Fibroblast of skin of left biceps (primary cell): ENCODE results near the gene FMOD.

ENCODE experiments used
- DNase-seq, 2 experiments: peaks; one replicate each; pipeline ENCODE4 v3.0.0-alpha.2; 2013; ENCODE audit warnings: low read depth in 2 of 2

Gene FMOD

DNA sequence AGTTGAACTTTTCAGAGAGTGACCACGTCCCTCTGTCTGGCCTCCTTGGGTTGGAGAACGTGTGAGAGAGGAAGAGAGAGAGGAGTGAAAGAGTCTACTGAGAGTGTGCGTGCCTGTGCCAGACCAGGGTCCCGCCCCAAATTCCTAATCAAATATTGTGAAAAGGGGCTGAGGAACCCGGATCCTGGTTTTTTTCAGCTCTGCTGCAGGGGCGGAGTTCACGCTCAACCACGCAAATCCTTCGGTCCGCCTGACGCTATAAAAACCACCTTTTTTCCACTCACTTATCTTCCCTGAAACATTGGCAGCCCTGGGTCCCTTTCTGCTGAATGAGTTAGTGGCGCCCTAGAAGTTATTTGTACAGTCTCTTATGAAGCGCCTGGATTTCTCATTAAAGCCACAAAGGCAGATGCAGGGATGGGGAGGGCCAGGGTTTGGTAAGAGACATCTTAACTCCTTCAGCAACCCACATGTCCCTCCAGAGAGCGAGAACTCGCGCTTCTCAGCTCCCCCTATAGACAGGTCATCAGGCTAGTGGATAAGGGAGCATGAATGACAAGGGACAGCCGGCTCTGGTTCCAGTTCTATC lies at the start of gene FMOD:
Gene FMOD (minus strand): TSS at position 86 of the 589 bp plus-strand sequence. CDS start 2,852 bp downstream, outside the sequence.
- no peak for DNase-seq

- DNase-seq = no peak
These were observed 45.8 kb upstream of the FMOD start for GRCh38 chr1:203396595-203397194.

DNA sequence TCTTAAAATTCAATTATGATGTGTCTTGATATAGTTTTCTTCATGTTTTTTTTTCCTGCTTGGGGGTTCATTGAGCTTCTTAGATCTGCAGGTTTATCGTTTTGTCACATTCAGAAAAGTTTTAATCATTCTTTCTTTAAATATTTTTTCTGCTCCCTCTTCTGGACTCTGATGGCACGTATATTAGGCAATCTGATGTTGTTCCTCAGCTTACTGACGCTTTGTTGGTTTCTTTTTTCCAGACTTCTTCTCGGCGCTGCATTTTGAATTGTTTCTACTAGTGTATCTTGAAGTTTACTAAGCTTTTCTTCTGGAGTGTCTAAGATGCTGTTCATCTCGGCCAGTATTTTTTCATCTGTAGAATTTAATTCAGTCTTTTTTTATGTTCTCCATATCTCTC lies 44.8 kb upstream of the FMOD start:
- no peak for DNase-seq

DNA sequence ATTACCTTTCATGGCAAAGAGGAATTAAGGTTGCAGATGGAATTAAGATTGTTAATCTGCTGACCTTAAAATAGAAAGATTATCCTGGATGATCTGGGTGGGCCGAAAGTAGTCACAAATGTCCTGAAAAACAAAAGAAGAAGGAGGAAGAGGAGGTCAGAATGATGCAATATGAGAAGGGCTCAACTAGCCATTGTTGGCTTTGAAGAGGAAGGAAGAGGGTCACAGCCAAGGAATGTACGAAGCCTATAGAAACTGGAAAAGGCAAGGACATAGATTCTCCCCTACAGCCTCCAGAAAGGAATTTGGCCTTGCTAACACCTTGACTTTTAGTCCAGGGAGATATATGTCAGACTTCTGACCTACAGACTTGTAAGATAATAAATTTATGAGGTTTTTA lies 39.4 kb upstream of the FMOD start:
- no peak for DNase-seq

GRCh38 chr1:203388683-203389082 lies 37.8 kb upstream of the FMOD start:
- no peak for DNase-seq

DNA sequence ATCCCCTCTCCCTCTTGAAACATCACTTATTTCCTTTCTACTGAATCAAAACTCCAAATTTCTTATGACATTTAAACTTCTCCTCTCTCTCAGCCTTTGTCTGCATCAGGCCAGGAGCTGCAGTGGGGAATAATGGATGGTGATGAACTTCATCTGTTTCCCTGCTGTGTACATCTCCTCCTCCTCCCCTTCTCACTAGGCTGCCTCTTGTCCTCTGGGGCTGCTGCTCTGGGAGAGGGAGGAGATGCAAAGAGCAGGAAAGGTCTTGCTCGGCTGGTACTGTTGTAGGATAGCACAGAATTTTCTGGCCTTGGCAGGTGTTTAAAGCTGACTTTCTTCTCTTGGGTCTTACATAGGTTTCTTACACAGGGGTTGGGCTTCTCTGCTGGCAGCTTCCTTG lies 31.1 kb upstream of the FMOD start:
- no peak for DNase-seq

DNA sequence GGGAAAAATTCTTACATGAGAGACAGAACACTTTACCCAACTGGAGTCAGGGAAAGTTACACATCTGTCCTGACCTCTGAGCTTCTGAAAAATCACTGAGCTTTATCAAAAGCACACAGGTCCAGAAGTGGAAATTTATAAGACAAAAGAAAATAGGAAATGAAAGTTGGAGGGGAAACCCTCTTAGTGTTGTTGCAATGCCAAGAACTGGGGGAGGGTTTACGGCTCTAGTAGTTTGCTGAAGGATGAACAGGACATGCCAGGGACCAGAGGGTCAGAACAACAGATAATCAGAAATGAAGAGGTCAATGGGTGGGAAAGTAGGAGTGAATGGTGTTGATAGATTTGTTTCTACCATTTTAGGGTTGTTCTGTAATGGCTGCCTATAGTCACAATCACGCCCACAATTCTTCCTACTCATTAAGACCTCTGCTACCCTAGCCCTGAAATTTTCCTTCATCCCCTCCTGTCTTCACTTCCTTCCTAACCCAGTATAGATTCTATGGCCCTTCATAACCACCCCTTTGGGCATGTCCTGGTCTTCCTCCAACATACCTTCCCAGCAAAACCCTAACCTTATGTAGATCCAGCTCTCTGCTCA lies 30.3 kb upstream of the FMOD start:
- no peak for DNase-seq

DNA sequence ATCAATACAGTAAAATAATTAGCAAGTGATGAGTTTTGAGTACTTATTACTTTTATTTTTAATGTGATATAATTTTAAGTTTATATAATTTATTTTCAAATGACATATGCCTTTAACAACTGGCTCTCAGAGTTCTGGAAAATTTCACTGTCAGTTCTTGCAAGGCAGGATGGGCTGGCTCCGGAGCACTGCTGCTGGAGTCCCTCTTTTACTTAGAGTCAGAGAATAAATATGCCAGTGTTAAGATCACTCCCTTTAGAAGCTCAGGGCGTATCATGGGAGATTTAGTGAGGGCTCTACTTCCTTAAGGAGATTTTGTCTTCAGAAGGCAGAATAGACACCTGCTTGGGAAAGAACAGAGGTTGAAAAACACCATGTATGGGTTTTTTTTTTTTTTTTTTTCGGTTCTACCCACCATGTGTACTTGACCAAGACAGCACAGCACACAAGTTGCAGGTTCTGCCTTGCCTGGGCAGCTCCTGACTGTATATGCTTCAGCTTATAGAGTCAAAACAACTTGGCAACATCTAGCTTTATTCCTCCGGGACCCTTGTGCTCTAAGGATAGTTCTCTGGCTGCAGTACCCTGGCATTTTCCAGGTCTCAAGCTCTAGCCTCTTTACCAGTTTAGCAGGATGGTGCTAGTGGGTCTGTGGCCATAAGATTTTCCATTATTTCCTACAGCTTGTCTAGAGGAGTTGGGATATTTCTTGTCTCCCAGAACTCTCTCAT lies 29.7 kb upstream of the FMOD start:
- DNase-seq = no peak

GRCh38 chr1:203379825-203380224 lies 28.9 kb upstream of the FMOD start:
- DNase-seq = no peak

DNA sequence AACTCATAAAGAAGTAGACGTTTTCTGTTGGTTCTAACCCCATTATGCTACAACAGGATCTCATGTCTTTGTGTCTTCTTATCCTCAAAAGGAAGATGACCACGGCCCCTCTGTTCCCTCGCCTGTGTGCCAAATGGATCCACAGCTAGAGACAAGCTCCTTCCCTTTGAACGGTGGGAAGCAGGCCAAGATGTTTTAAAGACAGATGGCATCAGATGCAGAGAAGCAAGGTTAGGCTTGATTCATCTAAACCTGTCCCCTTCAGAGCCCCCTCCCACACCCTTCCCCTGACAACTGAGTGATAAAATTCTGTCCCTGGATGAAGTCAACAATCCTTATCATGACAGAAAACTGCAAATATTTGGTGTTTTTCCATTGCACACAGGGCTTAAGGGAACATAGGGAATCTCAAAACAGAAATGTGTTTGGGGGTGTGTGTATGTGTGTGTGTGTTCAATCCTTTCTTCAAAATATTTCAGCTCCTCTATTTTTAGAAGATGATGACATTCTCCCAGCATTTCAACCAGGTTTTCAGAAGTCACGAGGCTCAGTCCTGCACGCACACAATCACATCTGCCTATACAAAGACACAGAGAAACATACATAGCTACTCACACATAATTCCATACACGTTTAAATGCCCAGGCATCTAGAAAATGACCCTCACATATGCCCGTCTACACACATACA lies 27.8 kb upstream of the FMOD start:
- peak; percentile 68 to 69 for DNase-seq

GRCh38 chr1:203373991-203374390 lies 23.1 kb upstream of the FMOD start:
- no peak for DNase-seq

DNA sequence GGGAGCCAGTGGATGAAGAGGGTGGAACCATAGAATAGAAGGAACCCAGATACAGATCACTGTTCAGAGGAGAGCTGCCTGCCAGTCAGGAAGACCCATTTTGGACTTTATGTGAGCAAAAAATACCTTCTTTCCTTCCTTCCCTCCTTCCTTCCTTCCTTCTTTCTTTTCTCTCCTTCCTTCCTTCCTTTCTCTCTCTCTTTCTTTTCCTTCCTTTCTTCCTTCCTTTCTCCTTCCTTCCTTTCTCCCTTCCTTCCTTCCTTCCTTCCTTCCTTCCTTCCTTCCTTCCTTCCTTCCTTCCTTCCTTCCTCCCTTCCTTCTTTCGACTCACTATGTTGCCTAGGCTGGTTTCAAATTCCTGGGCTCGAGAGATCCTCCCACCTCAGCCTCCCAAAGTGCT lies 22.1 kb upstream of the FMOD start:
- no peak for DNase-seq

DNA sequence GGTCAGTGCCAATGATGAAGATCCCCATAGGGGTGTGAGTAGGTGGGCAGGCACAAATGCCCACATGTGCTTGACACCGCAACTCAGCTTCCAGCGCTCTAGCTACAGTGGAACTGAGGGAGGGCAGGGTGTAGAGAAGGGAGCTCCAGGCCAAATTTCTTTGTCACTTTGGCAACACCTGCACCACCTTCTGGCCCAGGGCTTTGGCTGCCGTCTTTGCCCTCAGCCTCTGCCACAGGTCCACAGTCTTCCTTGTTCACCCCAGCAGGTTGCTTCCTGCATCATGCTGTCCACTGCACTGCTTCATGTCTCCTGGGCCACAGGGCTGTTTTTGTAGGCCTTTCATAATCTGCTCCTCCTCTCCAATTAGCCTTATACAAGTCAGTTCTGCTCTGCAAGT lies 20.4 kb upstream of the FMOD start:
- no peak for DNase-seq

- no peak for DNase-seq
These were observed 18.7 kb upstream of the FMOD start for GRCh38 chr1:203369666-203370065.

DNA sequence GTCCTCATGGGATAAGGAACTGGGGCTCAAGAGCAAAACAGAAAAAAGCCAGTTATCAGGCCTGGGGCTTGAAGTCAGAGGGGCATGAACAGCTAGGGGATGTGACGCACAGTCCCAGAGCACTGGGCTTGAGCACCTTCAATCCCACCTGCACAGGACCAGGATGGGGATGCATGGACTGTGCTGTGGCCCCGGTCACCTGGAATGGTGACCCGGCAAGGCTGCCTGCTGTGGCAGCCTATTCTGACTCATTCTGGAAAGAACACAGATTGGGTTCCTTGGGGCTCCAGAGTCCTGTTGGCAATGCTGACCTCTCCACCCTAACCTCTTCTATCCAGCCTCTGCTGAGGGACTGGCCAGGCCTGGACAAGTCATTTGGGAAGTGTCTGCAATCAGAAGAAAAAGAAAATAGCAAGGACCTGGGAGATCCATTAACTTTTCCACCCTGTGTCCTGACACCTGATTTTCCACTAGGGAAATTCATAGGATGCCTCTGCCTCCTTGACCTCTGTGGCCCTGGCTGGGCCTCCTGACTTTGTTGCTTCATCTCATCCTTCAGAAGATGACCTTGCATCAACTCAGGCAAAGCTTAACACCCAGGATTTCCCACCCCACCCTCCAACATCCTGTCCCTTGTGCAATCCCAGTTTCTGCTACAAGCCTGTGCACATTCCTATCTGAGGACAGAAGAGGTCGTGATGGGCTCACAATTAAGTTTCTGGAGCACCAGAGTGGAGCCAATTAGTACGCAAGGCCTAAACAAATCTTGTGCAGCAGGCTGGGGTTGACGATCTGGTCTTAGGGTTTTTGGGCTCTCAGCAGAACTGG lies 17.9 kb upstream of the FMOD start:
- DNase-seq = peak; percentile 66 to 69

DNA sequence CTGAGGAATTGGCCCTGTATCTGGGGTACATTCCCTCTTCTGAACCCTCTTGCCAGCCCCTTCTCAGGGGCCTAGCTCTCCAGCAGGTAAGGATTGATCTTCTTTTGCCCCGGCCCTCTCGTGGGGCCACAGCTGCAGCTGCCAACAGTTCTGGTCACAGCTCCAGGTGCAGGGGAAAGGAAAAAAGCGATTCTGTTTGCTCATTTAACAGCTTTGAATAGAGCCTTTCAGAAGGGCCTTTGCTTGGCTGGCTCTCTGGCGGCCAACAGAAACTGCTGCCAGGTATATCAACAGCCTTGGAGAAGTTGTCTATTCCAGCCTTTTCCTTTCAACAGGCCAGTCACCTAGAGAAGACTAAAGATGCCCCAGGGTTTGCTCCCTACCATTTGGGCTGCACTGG lies 16.1 kb upstream of the FMOD start:
- DNase-seq = no peak

DNA sequence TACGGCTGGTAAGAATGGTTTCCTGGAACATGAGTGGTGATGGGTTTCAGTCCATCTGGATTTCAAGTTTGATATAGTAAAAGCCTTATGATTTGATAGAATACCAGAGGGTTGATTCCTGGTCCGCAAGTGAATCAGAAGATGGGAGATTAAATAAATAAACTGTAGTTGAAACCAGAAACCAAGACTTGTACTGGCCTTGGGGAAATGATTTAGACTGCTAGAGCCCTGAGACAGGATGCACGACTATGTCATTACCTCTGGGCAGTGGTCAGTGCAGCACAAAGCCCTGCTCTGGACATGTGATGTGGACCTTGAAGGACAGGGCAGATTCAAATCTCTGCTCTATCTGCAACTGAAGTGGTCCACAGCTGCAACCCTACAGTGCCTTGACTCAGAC lies 15.6 kb upstream of the FMOD start:
- no peak for DNase-seq

DNA sequence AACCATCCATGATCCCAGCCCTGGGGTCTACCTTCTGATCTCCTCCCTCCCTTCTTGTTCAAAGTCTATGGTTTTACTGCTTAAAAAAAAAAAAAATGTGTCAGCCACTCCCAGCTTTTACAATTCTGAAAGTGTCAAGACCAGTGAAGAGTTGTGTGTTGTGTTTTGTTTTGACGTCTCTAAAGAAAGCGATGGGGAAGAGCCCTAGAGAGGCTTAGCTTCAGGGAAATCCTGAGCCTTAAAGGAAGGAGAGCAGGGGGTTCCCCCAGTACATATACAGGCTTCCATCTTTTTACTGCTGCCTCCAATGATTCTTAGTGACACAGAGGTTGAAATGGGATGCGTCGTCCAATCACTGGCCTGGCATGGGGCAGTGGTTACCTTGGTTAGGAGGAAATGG lies 13.9 kb upstream of the FMOD start:
- DNase-seq = no peak

DNA sequence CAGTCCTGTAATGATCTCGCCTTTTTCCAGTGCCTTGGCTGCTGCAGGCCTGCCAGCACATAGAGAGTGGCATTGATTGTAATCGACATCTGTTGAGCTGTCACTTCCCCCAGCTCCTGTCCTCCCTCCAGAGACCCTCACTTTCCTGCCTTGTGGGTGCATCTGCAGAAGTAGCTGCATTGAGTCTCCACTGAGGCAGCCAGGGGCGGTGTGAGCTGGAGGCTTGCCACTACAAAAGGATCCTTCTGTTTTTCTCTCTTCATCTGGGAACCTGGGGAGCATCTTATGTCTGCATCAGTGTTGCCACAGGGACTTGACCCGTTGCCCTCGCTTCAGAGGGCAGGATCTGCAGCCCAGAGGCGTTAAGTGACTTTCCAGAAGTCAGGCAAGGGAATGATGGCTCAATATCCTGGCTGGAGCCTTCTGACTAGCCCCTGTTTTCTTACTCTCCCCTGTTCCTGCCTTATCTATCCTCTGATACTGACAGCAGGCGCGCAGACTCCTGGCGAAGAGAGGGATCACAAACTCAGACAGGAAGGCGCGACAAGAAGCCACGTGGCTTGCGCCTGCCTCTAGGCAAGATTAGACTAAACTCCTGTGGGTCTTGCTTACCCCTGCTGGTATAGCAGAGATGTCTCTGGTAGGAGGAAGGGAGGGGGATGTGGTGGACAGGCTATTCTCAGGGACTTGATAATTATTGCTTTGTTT lies 13.3 kb upstream of the FMOD start:
- no peak for DNase-seq

DNA sequence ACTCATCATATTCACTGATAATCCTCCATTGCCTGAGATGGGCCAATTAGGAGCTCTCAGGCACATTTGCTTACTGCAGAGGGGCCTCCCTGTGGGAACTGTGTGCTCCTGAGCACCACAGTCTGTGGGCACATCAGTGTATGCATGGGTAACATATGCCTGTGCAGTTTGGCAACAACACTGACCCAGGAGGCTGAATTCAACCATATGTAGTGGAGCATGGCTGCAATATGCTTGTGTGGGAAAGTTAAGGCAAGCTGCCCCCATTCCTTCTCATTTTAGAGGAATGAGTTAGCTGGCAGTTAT lies 11.8 kb upstream of the FMOD start:
- DNase-seq = no peak
